Esophagus squamous epithelium (tissue), 4 donors: ENCODE data around the gene TXN2.
A peak's percentile ranks its signal among the peaks of the same experiment; 100 is the strongest.

Source experiments
- CTCF ChIP-seq, 6 experiments: fragments of 450-650 bp in 4 of 6; fragments of 200-600 bp in 2 of 6; sonication (generic) in 2 of 6; IDR thresholded peaks; one replicate each; pipeline ENCODE4 v1.5.1; 2016 to 2019; ENCODE audit warnings: antibody characterized with exemption in 6 of 6, mild to moderate bottlenecking in 4 of 6, moderate library complexity in 4 of 6
- POLR2A ChIP-seq, 4 donors: fragments of 450-650 bp; IDR thresholded peaks; one replicate each; pipeline ENCODE4 v1.6.1; 2017; ENCODE audit warnings: antibody characterized with exemption in 4 of 4, mild to moderate bottlenecking in 4 of 4, moderate library complexity in 3 of 4

DNA sequence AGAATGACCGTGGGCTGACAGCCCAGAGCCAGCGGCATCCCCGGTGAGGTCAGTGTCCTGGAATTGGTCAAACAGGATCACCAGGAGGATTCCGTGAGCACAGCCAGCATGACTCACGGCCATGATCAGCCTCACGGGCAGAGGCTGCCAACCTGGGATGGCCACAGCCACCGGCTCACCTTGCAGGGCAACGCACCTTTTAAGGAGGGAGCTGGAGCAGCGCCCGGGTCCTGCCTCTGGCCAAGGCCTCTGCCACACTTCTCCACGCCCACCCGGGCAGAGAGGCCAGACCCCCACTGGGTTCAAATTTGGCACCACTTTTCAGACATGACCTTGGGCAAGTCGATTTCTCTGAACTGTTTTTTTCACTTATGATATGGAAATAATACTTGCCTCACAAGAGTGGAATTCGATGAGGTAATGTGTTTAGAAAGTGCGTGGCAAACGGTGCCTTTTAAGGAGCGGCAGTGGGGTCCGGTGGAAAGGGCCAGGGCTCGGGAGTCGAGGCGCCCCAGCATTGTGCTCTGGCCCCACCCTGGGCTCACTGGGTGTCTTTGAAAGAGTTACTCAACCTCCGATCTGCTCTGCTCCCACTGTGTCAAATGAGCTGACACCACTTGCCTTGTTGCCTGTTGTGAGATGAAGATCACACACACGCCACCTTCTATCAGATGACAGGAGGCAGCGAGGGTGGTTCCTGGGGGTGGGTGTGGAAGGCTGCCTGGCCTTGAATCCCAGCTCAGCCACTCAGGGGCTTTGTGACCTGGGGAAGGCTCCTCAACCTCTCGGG, 16.0 kb downstream of the TXN2 start:
- no peak for TF ChIP-seq CTCF (IDR thresholded peaks at IDR 0.05)
- peak in 1 of 4 donors; percentile 10 for TF ChIP-seq POLR2A (IDR thresholded peaks at IDR 0.05)
